Astrocyte (in vitro differentiated cells and primary cell): ENCODE results near the gene WDR86. TPM values are rescaled to one million over a fixed set of nuclear protein-coding genes. Genes with fewer than 3 reads are reported as not detected.
A peak's percentile ranks its signal among the peaks of the same experiment; 100 is the strongest.

Experiments used
- DNase-seq: peaks from one replicate; pipeline ENCODE4 v3.0.0-alpha.2; 2010; ENCODE audit warnings: low read depth
- FAIRE-seq: peaks from 2 replicates; lab custom pipeline; 2011; peaks lifted over from hg19 to GRCh38; lab: Jason Lieb, UNC
- H2AFZ ChIP-seq: 2 replicates; pipeline ENCODE4 v1.6.0; 2012; ENCODE audit warnings: low read depth, low read length, inconsistent platforms
- H3K27ac ChIP-seq: 2 replicates; pipeline ENCODE4 v1.5.1; 2011; ENCODE audit warnings: low read depth, low read length, inconsistent platforms
- H3K27me3 ChIP-seq: 2 replicates; pipeline ENCODE4 v1.6.0; 2011; ENCODE audit warnings: low read length, inconsistent platforms; ENCODE audit not compliant: insufficient read depth
- H3K36me3 ChIP-seq: 2 replicates; pipeline ENCODE4 v1.5.1; 2011; ENCODE audit warnings: low read length, inconsistent platforms; ENCODE audit not compliant: insufficient read depth
- H3K4me1 ChIP-seq: 2 replicates; pipeline ENCODE4 v1.5.1; 2011; ENCODE audit warnings: low read length, inconsistent platforms; ENCODE audit not compliant: insufficient read depth
- H3K4me2 ChIP-seq: 2 replicates; pipeline ENCODE4 v1.6.0; 2012; ENCODE audit warnings: low read length, inconsistent platforms
- H3K4me3 ChIP-seq: 2 replicates; pipeline ENCODE4 v1.5.1; 2011; ENCODE audit warnings: low read depth, mild to moderate bottlenecking, low read length, inconsistent platforms; ENCODE audit not compliant: insufficient read depth
- H3K79me2 ChIP-seq: 2 replicates; pipeline ENCODE4 v1.6.0; 2012; ENCODE audit warnings: mild to moderate bottlenecking, low read length, inconsistent platforms; ENCODE audit not compliant: insufficient read depth
- H3K9ac ChIP-seq: 2 replicates; pipeline ENCODE4 v1.6.0; 2012; ENCODE audit warnings: mild to moderate bottlenecking, low read length, inconsistent platforms
- H3K9me3 ChIP-seq: 2 replicates; pipeline ENCODE4 v1.5.1; 2012; ENCODE audit warnings: low read depth, mild to moderate bottlenecking, low read length, inconsistent platforms; ENCODE audit not compliant: insufficient read depth
- H4K20me1 ChIP-seq: 2 replicates; pipeline ENCODE4 v1.6.0; 2012; ENCODE audit warnings: low read length, inconsistent platforms; ENCODE audit not compliant: insufficient read depth
- H3K27ac Mint-ChIP-seq: one replicate; pipeline ENCODE4 v1.8.0; 2021; ENCODE audit warnings: mild to moderate bottlenecking, mixed read lengths; ENCODE audit not compliant: unreplicated experiment
- H3K27me3 Mint-ChIP-seq: one replicate; pipeline ENCODE4 v1.8.0; 2021; ENCODE audit warnings: low read depth, mixed read lengths; ENCODE audit not compliant: unreplicated experiment
- H3K36me3 Mint-ChIP-seq: one replicate; pipeline ENCODE4 v1.8.0; 2021; ENCODE audit warnings: low read depth, mixed read lengths; ENCODE audit not compliant: unreplicated experiment
- H3K4me1 Mint-ChIP-seq: one replicate; pipeline ENCODE4 v1.8.0; 2021; ENCODE audit warnings: low read depth, mixed read lengths; ENCODE audit not compliant: unreplicated experiment
- H3K4me3 Mint-ChIP-seq: one replicate; pipeline ENCODE4 v1.8.0; 2021; ENCODE audit warnings: mild to moderate bottlenecking, moderate library complexity, mixed read lengths; ENCODE audit not compliant: unreplicated experiment
- H3K9me3 Mint-ChIP-seq: one replicate; pipeline ENCODE4 v1.8.0; 2021; ENCODE audit warnings: mild to moderate bottlenecking, mixed read lengths; ENCODE audit not compliant: unreplicated experiment
- EZH2 ChIP-seq: IDR thresholded peaks from 2 replicates; pipeline ENCODE4 v1.6.1; 2012; ENCODE audit warnings: mild to moderate bottlenecking, low read length, inconsistent platforms; ENCODE audit not compliant: insufficient read depth
- total RNA-seq: library from RNA; stranded (reverse); gene quantifications from 2 replicates; pipeline ENCODE4 v1.2.1, GENCODE V29; 2021
- TF ChIP-seq, protein P1 (sequence below): IDR thresholded peaks from 2 replicates; pipeline ENCODE4 v1.5.1; 2011; ENCODE audit warnings: low read depth, mild to moderate bottlenecking, inconsistent platforms, low read length, moderate library complexity; ENCODE audit not compliant: insufficient read depth

Gene WDR86
- total RNA-seq, 1 donor from 2014 or later = 3.6 TPM

DNA sequence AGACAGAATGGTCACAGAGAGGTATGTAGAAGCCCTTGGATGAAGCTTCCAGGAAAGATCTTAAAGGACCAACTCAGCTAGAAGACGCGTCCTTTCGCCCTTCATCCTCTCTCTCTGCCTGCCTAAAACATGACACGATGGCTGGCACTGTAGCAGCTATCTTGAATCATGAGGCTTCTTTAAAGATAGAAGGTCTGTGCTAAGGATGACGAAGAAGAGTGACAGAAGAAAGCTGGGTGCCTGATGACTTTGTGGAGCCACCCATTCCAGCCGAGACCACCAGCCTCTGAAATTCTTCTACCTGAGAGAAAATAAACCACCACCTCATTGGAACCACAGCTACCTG is 25.5 kb downstream of the WDR86 start:
- H3K27ac Mint-ChIP-seq = no peak overlapping the region
- H3K4me2 ChIP-seq = no peak overlapping the region
- no peak for DNase-seq
- H3K27me3 ChIP-seq = peaks cover 34% of the 10 kb centered on the region
- H4K20me1 ChIP-seq = peaks cover 4% of the 10 kb centered on the region
- peaks cover 7% of the 10 kb centered on the region for H3K36me3 Mint-ChIP-seq
- no peak overlapping the region for H3K27ac ChIP-seq
- no peak overlapping the region for H3K4me3 Mint-ChIP-seq
- H3K4me1 Mint-ChIP-seq = no peaks in the 10 kb centered on the region
- peaks cover 3% of the 10 kb centered on the region for H3K9me3 Mint-ChIP-seq
- no peak overlapping the region for H3K4me3 ChIP-seq
- no peak overlapping the region for H3K9ac ChIP-seq
- no peaks in the 10 kb centered on the region for H3K9me3 ChIP-seq
- TF ChIP-seq, protein P1, sequence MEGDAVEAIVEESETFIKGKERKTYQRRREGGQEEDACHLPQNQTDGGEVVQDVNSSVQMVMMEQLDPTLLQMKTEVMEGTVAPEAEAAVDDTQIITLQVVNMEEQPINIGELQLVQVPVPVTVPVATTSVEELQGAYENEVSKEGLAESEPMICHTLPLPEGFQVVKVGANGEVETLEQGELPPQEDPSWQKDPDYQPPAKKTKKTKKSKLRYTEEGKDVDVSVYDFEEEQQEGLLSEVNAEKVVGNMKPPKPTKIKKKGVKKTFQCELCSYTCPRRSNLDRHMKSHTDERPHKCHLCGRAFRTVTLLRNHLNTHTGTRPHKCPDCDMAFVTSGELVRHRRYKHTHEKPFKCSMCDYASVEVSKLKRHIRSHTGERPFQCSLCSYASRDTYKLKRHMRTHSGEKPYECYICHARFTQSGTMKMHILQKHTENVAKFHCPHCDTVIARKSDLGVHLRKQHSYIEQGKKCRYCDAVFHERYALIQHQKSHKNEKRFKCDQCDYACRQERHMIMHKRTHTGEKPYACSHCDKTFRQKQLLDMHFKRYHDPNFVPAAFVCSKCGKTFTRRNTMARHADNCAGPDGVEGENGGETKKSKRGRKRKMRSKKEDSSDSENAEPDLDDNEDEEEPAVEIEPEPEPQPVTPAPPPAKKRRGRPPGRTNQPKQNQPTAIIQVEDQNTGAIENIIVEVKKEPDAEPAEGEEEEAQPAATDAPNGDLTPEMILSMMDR = no peak
- TF ChIP-seq EZH2 = no peak
- peaks cover 3% of the 10 kb centered on the region for H3K4me1 ChIP-seq
- peaks cover 67% of the 10 kb centered on the region for H3K27me3 Mint-ChIP-seq
- FAIRE-seq = no peak
- no peaks in the 10 kb centered on the region for H3K36me3 ChIP-seq
- no peaks in the 10 kb centered on the region for H3K79me2 ChIP-seq
- no peak overlapping the region for H2AFZ ChIP-seq

DNA sequence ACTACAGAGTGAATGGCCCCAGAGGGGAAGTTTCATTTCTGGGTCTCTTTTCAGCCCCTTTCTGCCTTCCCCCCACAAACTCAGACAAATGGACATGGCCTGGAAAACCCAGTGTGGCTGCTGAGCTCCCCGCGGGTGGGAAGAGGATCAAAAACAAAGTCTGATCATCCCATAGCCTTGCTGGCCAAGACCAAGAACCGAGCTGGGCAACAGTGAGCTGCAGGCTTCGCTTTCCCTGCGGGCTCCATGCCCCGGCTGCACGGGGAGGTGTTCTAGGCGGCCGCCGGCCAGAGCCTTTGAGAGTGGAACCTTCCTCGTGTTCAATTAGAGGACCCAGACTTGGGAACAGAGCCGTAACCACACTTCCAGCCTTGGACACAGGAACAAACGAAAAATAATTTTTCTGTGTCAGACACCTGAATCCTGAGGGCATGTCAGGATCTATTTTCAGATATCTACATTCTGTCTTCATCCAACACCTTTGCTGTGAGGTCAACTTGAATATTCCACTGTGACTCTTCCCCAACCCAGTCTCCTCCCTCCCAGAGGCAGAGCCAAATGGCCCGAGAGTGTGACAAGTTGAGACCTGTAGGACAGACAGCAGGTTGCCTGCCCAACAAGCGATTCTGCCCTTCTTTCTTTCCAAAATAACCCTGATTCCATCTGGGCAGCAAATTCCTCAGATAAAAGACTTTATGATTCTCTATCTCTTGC is 26.0 kb downstream of the WDR86 start:
- Histone ChIP-seq H3K9ac (no peak overlapping the region), H3K9me3 (no peaks in the 10 kb centered on the region), H2AFZ (no peak overlapping the region), H3K4me3 (no peak overlapping the region), H3K4me2 (no peak overlapping the region), H3K27me3 (peaks cover 34% of the 10 kb centered on the region), H3K36me3 (no peaks in the 10 kb centered on the region), H4K20me1 (peaks cover 4% of the 10 kb centered on the region), H3K4me1 (peaks cover 3% of the 10 kb centered on the region), H3K79me2 (no peaks in the 10 kb centered on the region), H3K27ac (no peak overlapping the region)
- H3K4me3 Mint-ChIP-seq = no peak overlapping the region
- H3K4me1 Mint-ChIP-seq = no peaks in the 10 kb centered on the region
- TF ChIP-seq EZH2 = no peak
- TF ChIP-seq, protein P1 = no peak
- peaks cover 3% of the 10 kb centered on the region for H3K9me3 Mint-ChIP-seq
- FAIRE-seq (no peak), DNase-seq (no peak)
- H3K27ac Mint-ChIP-seq = no peak overlapping the region
- peaks cover 12% of the 10 kb centered on the region for H3K36me3 Mint-ChIP-seq
- H3K27me3 Mint-ChIP-seq = peaks cover 68% of the 10 kb centered on the region

DNA sequence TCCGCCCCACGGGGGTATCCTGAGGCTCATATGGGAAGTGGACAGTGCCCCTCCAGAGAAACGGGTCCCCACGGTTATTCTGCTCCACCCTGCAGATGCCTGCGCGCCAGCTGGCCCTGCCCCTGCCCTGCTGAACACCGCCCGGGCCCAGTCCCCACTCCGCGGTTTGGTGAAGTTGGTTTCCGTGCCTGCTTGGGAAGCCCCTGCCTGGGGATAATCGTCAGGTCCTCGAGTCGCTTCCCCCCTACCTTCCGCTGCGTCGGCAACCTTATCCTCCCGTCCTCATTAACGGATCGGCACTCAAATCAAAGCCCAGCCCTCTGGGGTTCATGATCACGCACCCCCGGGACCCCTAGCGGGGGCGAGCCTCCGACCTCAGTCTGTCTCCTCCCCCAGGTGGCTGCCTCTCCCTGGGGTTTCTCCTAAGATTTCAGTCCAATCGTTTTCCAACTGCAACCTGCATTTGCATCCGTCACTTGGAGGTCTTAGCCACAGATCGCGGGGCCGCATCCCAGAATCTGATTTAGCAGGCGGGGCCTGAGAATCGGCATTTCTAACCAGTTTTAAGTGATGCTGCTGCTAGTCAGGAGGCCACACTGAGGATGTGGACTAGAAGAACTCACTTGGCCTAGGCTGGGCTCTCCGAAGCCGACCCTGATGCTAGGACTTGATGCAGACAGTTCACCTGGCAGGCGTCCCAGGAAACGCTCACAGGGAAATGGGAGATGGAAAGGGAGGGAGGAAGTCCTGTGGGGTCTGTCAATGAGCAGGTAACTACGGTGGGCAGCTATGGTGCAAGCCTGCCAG is 27.6 kb downstream of the WDR86 start:
- Histone ChIP-seq H3K4me3 (no peak overlapping the region), H3K36me3 (no peaks in the 10 kb centered on the region), H4K20me1 (peaks cover 4% of the 10 kb centered on the region), H3K9ac (no peak overlapping the region), H3K4me1 (peaks cover 3% of the 10 kb centered on the region), H3K79me2 (no peaks in the 10 kb centered on the region), H2AFZ (no peak overlapping the region), H3K9me3 (no peaks in the 10 kb centered on the region), H3K27me3 (peaks cover 34% of the 10 kb centered on the region), H3K27ac (no peak overlapping the region), H3K4me2 (peak overlapping the region; percentile 44)
- Mint-ChIP-seq H3K27me3 (peaks cover 61% of the 10 kb centered on the region), H3K9me3 (peaks cover 3% of the 10 kb centered on the region), H3K4me3 (no peak overlapping the region), H3K4me1 (no peaks in the 10 kb centered on the region), H3K36me3 (peaks cover 23% of the 10 kb centered on the region), H3K27ac (no peak overlapping the region)
- FAIRE-seq (no peak), DNase-seq (no peak)
- TF ChIP-seq, protein P1 = no peak
- TF ChIP-seq EZH2 = peak; percentile 66
